Mucosa of descending colon (tissue), 3 donors: ENCODE results near the gene STYXL1. TPM values are rescaled to one million over a fixed set of nuclear protein-coding genes. Genes with fewer than 3 reads are reported as not detected.
A peak's percentile ranks its signal among the peaks of the same experiment; 100 is the strongest.

Experiments used
- ATAC-seq: fragments of 200-7000 bp; cut with Tn5 transposase; one replicate; pipeline ENCODE4 v1.9.1; 2020; ENCODE audit warnings: mild to moderate bottlenecking, moderate library complexity
- DNase-seq, 3 donors: peaks; one replicate each; pipeline ENCODE4 v3.0.0-alpha.2; 2020
- H3K36me3 ChIP-seq: fragments of 200-600 bp; one replicate; pipeline ENCODE4 v1.8.0; 2021; ENCODE audit warnings: low read depth, mild to moderate bottlenecking
- H3K4me1 ChIP-seq: fragments of 200-600 bp; one replicate; pipeline ENCODE4 v1.8.0; 2021; ENCODE audit warnings: low read depth, mild to moderate bottlenecking
- H3K4me3 ChIP-seq: fragments of 200-600 bp; one replicate; pipeline ENCODE4 v1.8.0; 2021; ENCODE audit warnings: mild to moderate bottlenecking
- H3K9me3 ChIP-seq: fragments of 200-600 bp; one replicate; pipeline ENCODE4 v1.8.0; 2021; ENCODE audit warnings: mild to moderate bottlenecking
- intact Hi-C, 2 donors: fragments of 100-400 bp; cut with DNase I in 1 of 2; cut with micrococcal nuclease in 1 of 2; formaldehyde crosslinking; loops; one replicate each; pipeline versions ENCODE4 v1.11.0 to v1.11.1; 2022; cut with DNase I, micrococcal nuclease
- total RNA-seq, 3 donors: library from RNA; stranded (reverse); fragmentation: NEBNext Ultra II Directional in 2 of 3; extraction: Animal tissue kit (Norgen Biotek cat#: 25700) in 2 of 3; gene quantifications; one replicate each; pipeline versions ENCODE4 v1.2.1 to v1.2.4, GENCODE V29; 2021 to 2023
- TF ChIP-seq, protein P1 (sequence below): fragments of 200-600 bp; IDR thresholded peaks from one replicate; pipeline ENCODE4 v1.8.0; 2022; ENCODE audit warnings: antibody characterized with exemption, mild to moderate bottlenecking
- donor health status: DM: no; HTN: no; CAD: no; lungs with moderate emphysema.
- donor health status: DM: no; HTN: no; CAD: no.
- donor health status: DM: no; HTN: yes; CAD: no.

STYXL1 gene
- total RNA-seq, 3 donors from 2014 or later = 31.1 to 36.0 (median 33.7) TPM

- TF ChIP-seq, protein P1, sequence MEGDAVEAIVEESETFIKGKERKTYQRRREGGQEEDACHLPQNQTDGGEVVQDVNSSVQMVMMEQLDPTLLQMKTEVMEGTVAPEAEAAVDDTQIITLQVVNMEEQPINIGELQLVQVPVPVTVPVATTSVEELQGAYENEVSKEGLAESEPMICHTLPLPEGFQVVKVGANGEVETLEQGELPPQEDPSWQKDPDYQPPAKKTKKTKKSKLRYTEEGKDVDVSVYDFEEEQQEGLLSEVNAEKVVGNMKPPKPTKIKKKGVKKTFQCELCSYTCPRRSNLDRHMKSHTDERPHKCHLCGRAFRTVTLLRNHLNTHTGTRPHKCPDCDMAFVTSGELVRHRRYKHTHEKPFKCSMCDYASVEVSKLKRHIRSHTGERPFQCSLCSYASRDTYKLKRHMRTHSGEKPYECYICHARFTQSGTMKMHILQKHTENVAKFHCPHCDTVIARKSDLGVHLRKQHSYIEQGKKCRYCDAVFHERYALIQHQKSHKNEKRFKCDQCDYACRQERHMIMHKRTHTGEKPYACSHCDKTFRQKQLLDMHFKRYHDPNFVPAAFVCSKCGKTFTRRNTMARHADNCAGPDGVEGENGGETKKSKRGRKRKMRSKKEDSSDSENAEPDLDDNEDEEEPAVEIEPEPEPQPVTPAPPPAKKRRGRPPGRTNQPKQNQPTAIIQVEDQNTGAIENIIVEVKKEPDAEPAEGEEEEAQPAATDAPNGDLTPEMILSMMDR = no peak
- H3K4me1 ChIP-seq = peaks cover 3% of the 10 kb centered on the region
- H3K9me3 ChIP-seq = no peaks in the 10 kb centered on the region
- DNase-seq = no peak
- H3K4me3 ChIP-seq = no peak overlapping the region
- ATAC-seq = peak; percentile 47
- no peaks in the 10 kb centered on the region for H3K36me3 ChIP-seq
- intact Hi-C loops = no loop called here
These were observed 96.3 kb downstream of the STYXL1 start for GRCh38 chr7:75951506-75951905.

- TF ChIP-seq, protein P1 = no peak
These were observed 97.6 kb downstream of the STYXL1 start for GRCh38 chr7:75950111-75950681.

GRCh38 chr7:75948179-75948578 is 99.6 kb downstream of the STYXL1 start:
- DNase-seq = no peak
- H3K9me3 ChIP-seq = no peaks in the 10 kb centered on the region
- H3K36me3 ChIP-seq = no peaks in the 10 kb centered on the region
- no peaks in the 10 kb centered on the region for H3K4me1 ChIP-seq
- intact Hi-C loops = no loop called here
- no peak overlapping the region for H3K4me3 ChIP-seq
- TF ChIP-seq, protein P1 = no peak
- ATAC-seq = no peak

More at GRCh38 chr7:75950111-75950681, 97.6 kb downstream of the STYXL1 start:
- DNase-seq (no peak), ATAC-seq (no peak)
- Histone ChIP-seq H3K36me3 (no peaks in the 10 kb centered on the region), H3K4me3 (no peak overlapping the region), H3K9me3 (no peaks in the 10 kb centered on the region), H3K4me1 (no peaks in the 10 kb centered on the region)
- intact Hi-C loops = no loop called here

Other genes starting within 250 kb of the STYXL1 start
- 10 to 100 TPM in 1 of 3 donors, 1 to 10 TPM in 2; 3.4 to 25.6 (median 6.9) TPM for gene CCL24, start 234.2 kb downstream of the STYXL1 start, total RNA-seq
- 10 to 100 TPM; 43.9 to 50.5 (median 47.3) TPM for gene RHBDD2, start 169.0 kb downstream of the STYXL1 start, total RNA-seq
- 100 to 1,000 TPM in 2 of 3 donors, 10 to 100 TPM in 1; 76.4 to 122 (median 118) TPM for gene POR, start 132.8 kb downstream of the STYXL1 start, total RNA-seq
- gene TMEM120A, start 53.4 kb downstream of the STYXL1 start, total RNA-seq = 100 to 1,000 TPM in 1 of 3 donors, 10 to 100 TPM in 2; 75.6 to 138 (median 88.4) TPM
- gene MDH2, start 106 bp upstream of the STYXL1 start, total RNA-seq = 100 to 1,000 TPM; 170 to 280 (median 246) TPM
- 1 to 10 TPM in 1 of 3 donors, under 1 TPM in 2; 0.43 to 3.2 (median 0.67) TPM for gene SRRM3, start 153.9 kb upstream of the STYXL1 start, total RNA-seq